OCI-LY3 (cell line): ENCODE measurements around the gene MYBPHL.

ENCODE experiments used
- H2AFZ ChIP-seq: fragments of 200-600, 300-600 bp; shearing (Covaris generic); 2 replicates; pipeline ENCODE4 v1.6.0; 2014; ENCODE audit warnings: antibody characterized with exemption, low read depth, low read length
- H3K27ac ChIP-seq: fragments of 200-600, 300-600 bp; sonication (generic); 2 replicates; pipeline ENCODE4 v1.5.1; 2014; ENCODE audit warnings: mild to moderate bottlenecking, low read length, moderate library complexity, mixed read lengths
- H3K27me3 ChIP-seq: fragments of 200-600, 300-600 bp; sonication (generic); 2 replicates; pipeline ENCODE4 v1.6.1; 2014; ENCODE audit warnings: low read depth, low read length, mixed read lengths
- H3K36me3 ChIP-seq: fragments of 200-600, 300-600 bp; sonication (generic); replicated peaks from 2 replicates; pipeline ENCODE3; 2014; ENCODE audit warnings: low read depth, low read length, mixed read lengths
- H3K4me1 ChIP-seq: fragments of 300-600, 200-600 bp; sonication (generic); 2 replicates; pipeline ENCODE4 v1.6.1; 2014; ENCODE audit warnings: low read length, mixed read lengths
- H3K4me2 ChIP-seq: fragments of 200-600, 300-600 bp; sonication (generic); 2 replicates; pipeline ENCODE4 v1.6.1; 2014; ENCODE audit warnings: low read length, mixed read lengths
- H3K4me3 ChIP-seq: fragments of 300-600, 200-600 bp; sonication (generic); 2 replicates; pipeline ENCODE4 v1.5.1; 2014; ENCODE audit warnings: antibody characterized with exemption, mild to moderate bottlenecking, low read length, moderate library complexity
- H3K79me2 ChIP-seq: fragments of 300-600, 200-600 bp; shearing (Covaris generic); 2 replicates; pipeline ENCODE4 v1.6.1; 2014; ENCODE audit warnings: mild to moderate bottlenecking, low read length, mixed read lengths
- H3K9ac ChIP-seq: fragments of 300-600, 200-600 bp; shearing (Covaris generic); 2 replicates; pipeline ENCODE4 v1.6.0; 2014; ENCODE audit warnings: mild to moderate bottlenecking, low read length, moderate library complexity
- H3K9me3 ChIP-seq: fragments of 200-600, 300-600 bp; shearing (Covaris generic); 2 replicates; pipeline ENCODE4 v1.6.1; 2014; ENCODE audit warnings: low read length, mixed read lengths; ENCODE audit not compliant: insufficient read depth
- H4K20me1 ChIP-seq: fragments of 200-600, 300-600 bp; sonication (generic); 2 replicates; pipeline ENCODE4 v1.6.1; 2016; ENCODE audit warnings: low read length, mixed read lengths; ENCODE audit not compliant: insufficient read depth
- EZH2phosphoT487 ChIP-seq: fragments of 200-600 bp; shearing (Covaris generic); IDR thresholded peaks from 2 replicates; pipeline ENCODE4 v1.6.1; 2018; ENCODE audit warnings: antibody characterized with exemption, mixed run types, low read depth
- TF ChIP-seq, protein P1 (sequence below): fragments of 200-600, 300-600 bp; sonication (generic); IDR thresholded peaks from 2 replicates; pipeline ENCODE4 v1.5.1; 2014; ENCODE audit warnings: antibody characterized with exemption, low read length, low read depth

MYBPHL gene

DNA sequence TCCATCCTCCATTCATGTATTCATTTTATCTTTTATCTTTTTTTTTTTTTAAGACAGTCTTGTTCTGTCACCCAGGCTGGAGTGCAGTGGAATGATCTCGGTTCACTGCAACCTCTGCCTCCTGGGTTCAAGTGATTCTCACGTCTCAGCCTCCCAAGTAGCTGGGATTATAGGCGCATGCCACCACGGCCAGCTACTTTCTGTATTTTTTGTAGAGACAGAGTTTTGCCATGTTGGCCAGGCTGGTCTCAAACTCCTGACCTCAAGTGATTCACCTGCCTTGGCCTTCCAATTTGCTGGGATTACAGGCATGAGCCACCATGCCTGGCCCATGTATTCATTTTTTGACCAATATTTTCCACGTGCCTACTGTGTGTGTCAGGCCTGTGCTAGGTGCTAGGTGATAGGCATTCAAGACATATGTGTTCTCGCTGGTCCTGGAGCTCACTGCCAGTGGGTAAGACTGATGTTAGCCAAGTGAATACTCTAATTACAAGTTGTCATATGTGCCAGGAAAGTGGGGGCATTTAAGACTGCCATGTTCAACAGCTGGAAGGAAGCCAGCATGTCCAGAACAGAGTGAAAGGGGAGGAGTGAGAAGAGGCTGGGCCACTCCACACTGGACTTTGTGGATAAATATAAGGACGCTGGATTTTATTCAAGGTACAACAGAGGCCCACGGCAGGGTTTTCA, 62.8 kb downstream of the MYBPHL start:
- peaks cover 2% of the 10 kb centered on the region for H3K4me1 ChIP-seq
- H3K79me2 ChIP-seq: no peaks in the 10 kb centered on the region
- no peaks in the 10 kb centered on the region for H3K27me3 ChIP-seq
- no peaks in the 10 kb centered on the region for H3K36me3 ChIP-seq
- no peak overlapping the region for H3K4me2 ChIP-seq
- TF ChIP-seq, protein P1, sequence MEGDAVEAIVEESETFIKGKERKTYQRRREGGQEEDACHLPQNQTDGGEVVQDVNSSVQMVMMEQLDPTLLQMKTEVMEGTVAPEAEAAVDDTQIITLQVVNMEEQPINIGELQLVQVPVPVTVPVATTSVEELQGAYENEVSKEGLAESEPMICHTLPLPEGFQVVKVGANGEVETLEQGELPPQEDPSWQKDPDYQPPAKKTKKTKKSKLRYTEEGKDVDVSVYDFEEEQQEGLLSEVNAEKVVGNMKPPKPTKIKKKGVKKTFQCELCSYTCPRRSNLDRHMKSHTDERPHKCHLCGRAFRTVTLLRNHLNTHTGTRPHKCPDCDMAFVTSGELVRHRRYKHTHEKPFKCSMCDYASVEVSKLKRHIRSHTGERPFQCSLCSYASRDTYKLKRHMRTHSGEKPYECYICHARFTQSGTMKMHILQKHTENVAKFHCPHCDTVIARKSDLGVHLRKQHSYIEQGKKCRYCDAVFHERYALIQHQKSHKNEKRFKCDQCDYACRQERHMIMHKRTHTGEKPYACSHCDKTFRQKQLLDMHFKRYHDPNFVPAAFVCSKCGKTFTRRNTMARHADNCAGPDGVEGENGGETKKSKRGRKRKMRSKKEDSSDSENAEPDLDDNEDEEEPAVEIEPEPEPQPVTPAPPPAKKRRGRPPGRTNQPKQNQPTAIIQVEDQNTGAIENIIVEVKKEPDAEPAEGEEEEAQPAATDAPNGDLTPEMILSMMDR: no peak
- TF ChIP-seq EZH2phosphoT487: no peak
- H4K20me1 ChIP-seq: no peaks in the 10 kb centered on the region
- H2AFZ ChIP-seq: no peak overlapping the region
- H3K9ac ChIP-seq: no peak overlapping the region
- no peaks in the 10 kb centered on the region for H3K9me3 ChIP-seq
- H3K27ac ChIP-seq: no peak overlapping the region
- H3K4me3 ChIP-seq: no peak overlapping the region

DNA sequence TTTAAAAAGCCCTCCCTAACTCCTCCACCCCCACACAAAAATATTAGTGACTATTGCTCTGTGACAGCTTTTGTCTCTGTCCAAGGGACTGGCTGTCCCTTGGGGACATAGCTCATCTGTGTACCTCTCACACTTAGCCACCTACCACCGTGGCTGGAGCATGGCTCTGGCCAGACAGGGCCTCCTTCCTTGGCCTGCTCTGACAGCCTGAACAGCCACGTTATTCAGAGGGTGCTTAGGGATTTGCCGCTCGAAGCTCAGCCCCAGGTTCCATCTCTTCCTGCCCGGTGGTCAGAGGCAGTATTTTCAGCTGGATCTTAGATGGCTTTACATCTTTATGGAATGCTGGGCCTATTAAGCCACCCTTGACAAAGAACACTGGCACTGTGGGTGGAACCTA, 63.6 kb downstream of the MYBPHL start:
- Histone ChIP-seq H3K27me3 (no peaks in the 10 kb centered on the region), H3K36me3 (no peaks in the 10 kb centered on the region), H3K4me2 (no peak overlapping the region), H3K4me1 (no peaks in the 10 kb centered on the region), H3K27ac (no peak overlapping the region), H3K79me2 (no peaks in the 10 kb centered on the region), H3K9me3 (no peaks in the 10 kb centered on the region), H3K9ac (no peak overlapping the region), H4K20me1 (no peaks in the 10 kb centered on the region), H2AFZ (no peak overlapping the region), H3K4me3 (no peak overlapping the region)
- TF ChIP-seq, protein P1: no peak
- TF ChIP-seq EZH2phosphoT487: no peak

DNA sequence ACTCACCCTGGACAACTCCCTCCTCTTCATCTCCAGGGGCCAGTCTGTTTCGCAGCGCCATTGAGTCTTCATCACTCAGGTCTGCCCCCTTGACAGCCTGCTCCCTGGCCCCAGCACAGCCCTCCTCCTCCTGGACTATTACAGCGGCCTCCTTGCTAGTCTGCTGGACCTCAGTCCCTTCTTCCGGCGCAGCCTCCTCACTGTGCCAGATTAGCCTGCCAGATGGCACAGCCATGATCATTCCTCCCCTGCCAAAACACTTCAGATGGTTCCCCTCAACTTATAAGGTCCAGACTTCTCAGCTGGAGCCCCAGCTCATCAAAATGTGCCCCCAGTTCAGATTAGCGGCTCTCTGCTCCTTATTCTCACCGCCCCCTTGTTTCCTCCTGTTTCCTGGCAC, 64.4 kb downstream of the MYBPHL start:
- Histone ChIP-seq H3K79me2 (no peaks in the 10 kb centered on the region), H3K4me1 (no peaks in the 10 kb centered on the region), H3K27me3 (no peaks in the 10 kb centered on the region), H4K20me1 (no peaks in the 10 kb centered on the region), H3K4me2 (no peak overlapping the region), H3K9ac (no peak overlapping the region), H3K36me3 (no peaks in the 10 kb centered on the region), H3K9me3 (no peaks in the 10 kb centered on the region), H3K27ac (no peak overlapping the region), H2AFZ (no peak overlapping the region), H3K4me3 (no peak overlapping the region)
- TF ChIP-seq, protein P1: no peak
- no peak for TF ChIP-seq EZH2phosphoT487
